Mucosa of descending colon (tissue), 3 donors: ENCODE measurements around the gene CHST10. TPM values are rescaled to one million over a fixed set of nuclear protein-coding genes. Genes with fewer than 3 reads are reported as not detected.

Source experiments
- ATAC-seq: fragments of 200-7000 bp; cut with Tn5 transposase; one replicate; pipeline ENCODE4 v1.9.1; 2020; ENCODE audit warnings: mild to moderate bottlenecking, moderate library complexity
- DNase-seq, 3 donors: peaks; one replicate each; pipeline ENCODE4 v3.0.0-alpha.2; 2020
- H3K36me3 ChIP-seq: fragments of 200-600 bp; one replicate; pipeline ENCODE4 v1.8.0; 2021; ENCODE audit warnings: low read depth, mild to moderate bottlenecking
- H3K4me1 ChIP-seq: fragments of 200-600 bp; one replicate; pipeline ENCODE4 v1.8.0; 2021; ENCODE audit warnings: low read depth, mild to moderate bottlenecking
- H3K4me3 ChIP-seq: fragments of 200-600 bp; one replicate; pipeline ENCODE4 v1.8.0; 2021; ENCODE audit warnings: mild to moderate bottlenecking
- H3K9me3 ChIP-seq: fragments of 200-600 bp; one replicate; pipeline ENCODE4 v1.8.0; 2021; ENCODE audit warnings: mild to moderate bottlenecking
- CTCF ChIP-seq: fragments of 200-600 bp; IDR thresholded peaks from one replicate; pipeline ENCODE4 v1.8.0; 2022; ENCODE audit warnings: antibody characterized with exemption, mild to moderate bottlenecking
- intact Hi-C, 2 donors: fragments of 100-400 bp; cut with DNase I in 1 of 2; cut with micrococcal nuclease in 1 of 2; formaldehyde crosslinking; loops; one replicate each; pipeline versions ENCODE4 v1.11.0 to v1.11.1; 2022; cut with DNase I, micrococcal nuclease
- total RNA-seq, 3 donors: library from RNA; stranded (reverse); fragmentation: NEBNext Ultra II Directional in 2 of 3; extraction: Animal tissue kit (Norgen Biotek cat#: 25700) in 2 of 3; gene quantifications; one replicate each; pipeline versions ENCODE4 v1.2.1 to v1.2.4, GENCODE V29; 2021 to 2023
- donor health status: DM: no; HTN: no; CAD: no; lungs with moderate emphysema.
- donor health status: DM: no; HTN: no; CAD: no.
- donor health status: DM: no; HTN: yes; CAD: no.

The CHST10 gene
- total RNA-seq, 3 donors from 2014 or later = 0.78 to 9.8 (median 0.87) TPM

GRCh38 chr2:100425573-100426383 is 8.3 kb upstream of the CHST10 start:
- ATAC-seq = no peak
- no peak for TF ChIP-seq CTCF

GRCh38 chr2:100425107-100425506 is 7.6 kb upstream of the CHST10 start:
- ATAC-seq (no peak), DNase-seq (no peak)
- H3K36me3 ChIP-seq = no peaks in the 10 kb centered on the region
- intact Hi-C loops = no loop called here
- TF ChIP-seq CTCF = no peak
- H3K4me3 ChIP-seq = no peak overlapping the region
- no peaks in the 10 kb centered on the region for H3K4me1 ChIP-seq
- no peaks in the 10 kb centered on the region for H3K9me3 ChIP-seq

More at GRCh38 chr2:100425573-100426383, 8.3 kb upstream of the CHST10 start:
- Histone ChIP-seq H3K9me3 (no peaks in the 10 kb centered on the region), H3K4me1 (no peaks in the 10 kb centered on the region), H3K36me3 (no peaks in the 10 kb centered on the region), H3K4me3 (no peak overlapping the region)
- intact Hi-C loops = no loop called here
- no peak for DNase-seq

- Histone ChIP-seq H3K4me1 (no peaks in the 10 kb centered on the region), H3K4me3 (no peak overlapping the region), H3K36me3 (no peaks in the 10 kb centered on the region), H3K9me3 (no peaks in the 10 kb centered on the region)
- DNase-seq (no peak), ATAC-seq (no peak)
- TF ChIP-seq CTCF = no peak
- intact Hi-C loops = no loop called here
Measured at GRCh38 chr2:100424277-100424875, 6.9 kb upstream of the CHST10 start.

- no peak for TF ChIP-seq CTCF
- no peaks in the 10 kb centered on the region for H3K4me1 ChIP-seq
- no peak overlapping the region for H3K4me3 ChIP-seq
- H3K9me3 ChIP-seq = no peaks in the 10 kb centered on the region
- ATAC-seq (no peak), DNase-seq (no peak)
- H3K36me3 ChIP-seq = no peaks in the 10 kb centered on the region
- intact Hi-C loops = no loop called here
Measured at GRCh38 chr2:100423631-100424030, 6.2 kb upstream of the CHST10 start.

GRCh38 chr2:100422320-100423055 is 5.0 kb upstream of the CHST10 start:
- DNase-seq (peak in 1 of 3 donors; percentile 30), ATAC-seq (peak; percentile 41)
- Histone ChIP-seq H3K36me3 (no peaks in the 10 kb centered on the region), H3K4me1 (no peaks in the 10 kb centered on the region), H3K4me3 (no peak overlapping the region), H3K9me3 (no peaks in the 10 kb centered on the region)
- intact Hi-C loops = no loop called here
- no peak for TF ChIP-seq CTCF
